Sigmoid colon (tissue), 4 donors: ENCODE measurements around the gene SLC16A11.

Experiments
- EP300 ChIP-seq, 4 donors: sonication (generic); formaldehyde crosslinking; IDR thresholded peaks; one replicate each; pipeline ENCODE4 v1.6.1; 2017; ENCODE audit warnings: antibody characterized with exemption in 4 of 4
- POLR2A ChIP-seq, 2 donors: fragments of 450-650 bp; IDR thresholded peaks; one replicate each; pipeline ENCODE4 v1.6.1; 2016; ENCODE audit warnings: antibody characterized with exemption in 2 of 2, mild to moderate bottlenecking in 2 of 2, moderate library complexity in 2 of 2
- POLR2AphosphoS5 ChIP-seq, 4 donors: sonication (generic); formaldehyde crosslinking; IDR thresholded peaks; one replicate each; pipeline ENCODE4 v1.6.1; 2017; ENCODE audit warnings: antibody characterized with exemption in 4 of 4
- TF ChIP-seq, protein P1 (sequence below), 4 experiments: fragments of 450-650 bp in 3 of 4; fragments of 200-600 bp in 1 of 4; IDR thresholded peaks; one replicate each; pipeline ENCODE4 v1.5.1; 2016 to 2019; ENCODE audit warnings: antibody characterized with exemption in 4 of 4, mild to moderate bottlenecking in 3 of 4, moderate library complexity in 2 of 4

DNA sequence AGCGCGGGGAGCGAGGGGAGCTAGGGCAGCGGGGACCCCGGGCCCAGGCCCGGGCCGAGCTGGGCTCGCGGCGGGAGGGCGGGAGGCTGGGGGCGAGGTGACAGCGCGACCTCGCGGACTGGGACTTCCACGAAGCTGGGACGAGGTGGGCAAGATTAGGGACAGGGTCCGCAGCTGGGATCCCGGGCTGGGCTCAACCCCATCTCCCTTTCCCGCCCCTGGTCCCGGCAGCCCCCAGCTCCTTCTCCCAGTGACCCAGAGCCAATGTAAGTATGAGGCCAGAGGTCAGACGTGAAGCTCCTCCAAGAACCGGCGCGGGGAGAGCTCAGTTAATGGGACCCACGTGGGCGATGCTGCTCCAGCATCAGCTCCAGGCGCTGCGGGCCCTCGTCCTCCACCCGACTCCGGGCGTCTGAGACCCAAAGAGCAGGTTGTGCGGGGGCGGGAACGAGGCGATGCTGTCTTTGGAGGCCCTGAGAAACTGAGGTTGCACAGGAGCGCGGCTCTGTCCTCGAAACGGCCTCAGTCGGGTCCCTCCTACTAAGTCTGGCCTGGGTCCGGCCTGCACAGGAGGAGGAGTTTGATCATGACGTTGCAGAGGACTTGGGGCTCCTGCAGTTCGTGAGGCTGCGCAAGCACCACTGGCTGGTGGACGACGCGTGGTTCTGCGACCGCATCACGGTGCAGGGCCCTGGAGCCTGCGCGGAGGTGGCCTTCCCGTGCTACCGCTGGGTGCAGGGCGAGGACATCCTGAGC is 47.5 kb downstream of the SLC16A11 start:
- TF ChIP-seq, protein P1, sequence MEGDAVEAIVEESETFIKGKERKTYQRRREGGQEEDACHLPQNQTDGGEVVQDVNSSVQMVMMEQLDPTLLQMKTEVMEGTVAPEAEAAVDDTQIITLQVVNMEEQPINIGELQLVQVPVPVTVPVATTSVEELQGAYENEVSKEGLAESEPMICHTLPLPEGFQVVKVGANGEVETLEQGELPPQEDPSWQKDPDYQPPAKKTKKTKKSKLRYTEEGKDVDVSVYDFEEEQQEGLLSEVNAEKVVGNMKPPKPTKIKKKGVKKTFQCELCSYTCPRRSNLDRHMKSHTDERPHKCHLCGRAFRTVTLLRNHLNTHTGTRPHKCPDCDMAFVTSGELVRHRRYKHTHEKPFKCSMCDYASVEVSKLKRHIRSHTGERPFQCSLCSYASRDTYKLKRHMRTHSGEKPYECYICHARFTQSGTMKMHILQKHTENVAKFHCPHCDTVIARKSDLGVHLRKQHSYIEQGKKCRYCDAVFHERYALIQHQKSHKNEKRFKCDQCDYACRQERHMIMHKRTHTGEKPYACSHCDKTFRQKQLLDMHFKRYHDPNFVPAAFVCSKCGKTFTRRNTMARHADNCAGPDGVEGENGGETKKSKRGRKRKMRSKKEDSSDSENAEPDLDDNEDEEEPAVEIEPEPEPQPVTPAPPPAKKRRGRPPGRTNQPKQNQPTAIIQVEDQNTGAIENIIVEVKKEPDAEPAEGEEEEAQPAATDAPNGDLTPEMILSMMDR (IDR thresholded peaks at IDR 0.05), result no peak
- no peak for TF ChIP-seq POLR2A (IDR thresholded peaks at IDR 0.05)
- no peak for TF ChIP-seq POLR2AphosphoS5 (IDR thresholded peaks at IDR 0.05)
- TF ChIP-seq EP300 (IDR thresholded peaks at IDR 0.05), result no peak
